ENCODE results near the gene AMZ1.
"Not testable (repeated sequence)": the region's sequence is repeated elsewhere in the genome, so short reads cannot be mapped to it uniquely, and the experiment has no call there.

Gene AMZ1

GRCh38 chr7:2670171-2670570 lies 17.8 kb upstream of the AMZ1 start:
- DNase-seq: no peak

- peak; percentile 61 for DNase-seq
Measured at GRCh38 chr7:2670720-2671391, 17.1 kb upstream of the AMZ1 start.

- DNase-seq: not testable (repeated sequence)
Measured at GRCh38 chr7:2673214-2673613, 14.8 kb upstream of the AMZ1 start.

DNA sequence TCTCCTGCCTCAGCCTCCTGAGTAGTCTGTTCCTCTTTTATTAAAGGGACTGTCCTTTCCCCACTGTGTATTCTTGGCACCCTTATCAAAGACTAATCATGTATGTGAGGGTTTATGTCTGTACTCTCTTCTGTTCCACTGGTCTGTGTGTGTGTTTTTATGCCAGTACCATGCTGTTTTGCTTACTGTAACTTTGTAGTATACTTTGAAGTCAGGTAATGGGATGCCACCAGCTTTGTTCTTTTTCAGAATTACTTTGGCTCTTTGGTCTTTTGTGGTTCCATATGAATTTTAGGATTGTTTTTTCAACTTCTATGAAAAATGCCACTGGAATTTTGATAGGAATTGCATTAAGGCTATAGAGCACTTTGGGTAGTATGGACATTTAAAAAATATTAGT lies 14.1 kb upstream of the AMZ1 start:
- no peak for DNase-seq

DNA sequence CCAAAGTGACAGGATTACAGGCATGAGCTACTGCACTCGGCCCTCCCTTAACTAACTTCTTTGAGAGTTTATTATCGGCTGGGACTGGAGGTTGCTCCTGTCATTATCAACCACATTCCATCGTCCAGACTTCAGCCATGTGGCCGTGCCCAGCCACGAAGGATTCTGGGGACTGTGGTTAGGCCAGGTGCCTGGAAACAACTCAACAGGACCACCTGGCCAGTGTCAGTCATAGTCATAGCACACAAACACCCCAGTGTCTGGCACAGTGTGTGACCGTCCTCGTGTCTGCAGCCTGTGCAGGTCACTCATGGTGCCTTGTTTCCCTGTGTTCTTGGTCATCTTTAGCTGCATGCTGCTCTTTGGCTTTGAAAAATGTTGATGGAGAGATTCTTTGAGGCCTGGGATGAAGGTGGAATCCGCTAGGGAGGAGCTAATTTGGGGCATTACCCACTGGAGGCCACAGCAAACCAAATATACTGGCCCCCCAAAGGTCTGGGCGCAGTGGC lies 12.7 kb upstream of the AMZ1 start:
- no peak for DNase-seq

- DNase-seq: not testable (repeated sequence)
Measured at GRCh38 chr7:2676576-2676975, 11.4 kb upstream of the AMZ1 start.

GRCh38 chr7:2678454-2678853 lies 9.5 kb upstream of the AMZ1 start:
- DNase-seq: not testable (repeated sequence)

DNA sequence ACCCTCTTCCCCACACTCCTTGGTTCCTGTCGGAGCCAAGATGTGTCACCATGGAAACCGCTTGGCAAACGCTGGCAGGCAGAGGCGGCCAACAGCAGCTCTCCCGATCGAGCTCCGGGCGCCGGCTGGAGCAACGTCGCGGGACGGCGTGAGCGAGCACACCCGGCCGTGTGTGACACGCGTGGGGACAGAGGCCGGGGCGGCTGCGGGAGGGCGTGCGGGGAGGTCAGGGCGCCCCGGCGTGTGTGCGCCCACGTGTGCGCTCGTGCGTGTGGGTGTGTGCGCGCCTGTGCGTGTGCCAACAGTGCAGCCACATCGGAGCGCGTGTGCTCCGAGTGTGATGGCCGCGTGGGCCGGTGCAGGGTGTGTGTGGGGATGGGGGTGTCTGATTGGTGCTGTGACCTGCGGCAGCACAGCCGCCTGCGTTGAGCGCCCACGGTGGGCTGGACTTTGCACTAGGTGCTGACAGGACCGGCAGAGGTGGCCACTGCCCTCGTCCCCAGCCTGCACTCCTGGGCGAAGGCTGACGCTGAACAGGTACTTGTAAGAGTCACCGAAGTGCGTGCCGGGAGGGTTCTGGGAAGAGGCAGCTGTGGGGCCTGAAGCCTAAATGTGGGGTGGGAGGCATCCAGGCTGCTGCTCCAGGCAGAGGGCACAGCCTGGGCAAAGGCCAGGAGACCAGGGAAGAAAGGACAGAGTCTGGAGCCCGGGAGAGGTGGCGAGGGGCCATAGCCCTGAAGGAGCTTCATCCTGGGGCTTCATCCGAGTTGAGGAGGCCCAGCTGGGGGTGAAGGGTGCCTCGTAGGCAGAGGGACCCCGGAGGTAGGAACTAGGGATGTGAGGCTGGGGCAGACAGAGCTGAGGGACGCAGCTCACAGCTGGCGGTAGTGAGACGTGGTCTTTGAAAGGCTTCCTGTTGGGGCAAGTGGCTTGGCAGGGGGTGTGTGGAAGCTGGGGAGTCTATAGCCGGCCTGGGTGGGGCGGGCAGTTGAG lies 8.6 kb upstream of the AMZ1 start:
- DNase-seq: not testable (repeated sequence)

DNA sequence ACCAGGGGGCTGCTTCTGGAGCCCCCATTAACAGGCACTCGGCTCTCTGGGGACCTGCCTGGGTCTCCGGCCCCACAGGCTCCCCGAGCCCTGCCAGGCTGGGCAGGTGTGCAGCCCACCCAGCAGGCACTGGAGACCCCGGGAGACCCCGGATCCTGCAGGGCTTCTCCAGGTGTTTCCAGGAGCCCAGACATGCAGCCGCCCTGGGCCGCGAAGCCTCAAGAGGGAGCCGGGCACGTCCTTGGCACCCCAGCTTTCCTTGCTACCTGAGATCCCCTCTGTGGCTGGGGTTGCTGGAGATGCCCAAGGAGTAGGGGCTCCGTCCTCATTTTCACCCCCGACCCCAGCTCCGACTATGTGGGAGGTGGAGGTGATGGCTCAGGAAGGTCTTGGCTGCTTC lies 7.7 kb upstream of the AMZ1 start:
- DNase-seq: no peak

GRCh38 chr7:2680792-2681490 lies 7.1 kb upstream of the AMZ1 start:
- DNase-seq: peak; percentile 30

DNA sequence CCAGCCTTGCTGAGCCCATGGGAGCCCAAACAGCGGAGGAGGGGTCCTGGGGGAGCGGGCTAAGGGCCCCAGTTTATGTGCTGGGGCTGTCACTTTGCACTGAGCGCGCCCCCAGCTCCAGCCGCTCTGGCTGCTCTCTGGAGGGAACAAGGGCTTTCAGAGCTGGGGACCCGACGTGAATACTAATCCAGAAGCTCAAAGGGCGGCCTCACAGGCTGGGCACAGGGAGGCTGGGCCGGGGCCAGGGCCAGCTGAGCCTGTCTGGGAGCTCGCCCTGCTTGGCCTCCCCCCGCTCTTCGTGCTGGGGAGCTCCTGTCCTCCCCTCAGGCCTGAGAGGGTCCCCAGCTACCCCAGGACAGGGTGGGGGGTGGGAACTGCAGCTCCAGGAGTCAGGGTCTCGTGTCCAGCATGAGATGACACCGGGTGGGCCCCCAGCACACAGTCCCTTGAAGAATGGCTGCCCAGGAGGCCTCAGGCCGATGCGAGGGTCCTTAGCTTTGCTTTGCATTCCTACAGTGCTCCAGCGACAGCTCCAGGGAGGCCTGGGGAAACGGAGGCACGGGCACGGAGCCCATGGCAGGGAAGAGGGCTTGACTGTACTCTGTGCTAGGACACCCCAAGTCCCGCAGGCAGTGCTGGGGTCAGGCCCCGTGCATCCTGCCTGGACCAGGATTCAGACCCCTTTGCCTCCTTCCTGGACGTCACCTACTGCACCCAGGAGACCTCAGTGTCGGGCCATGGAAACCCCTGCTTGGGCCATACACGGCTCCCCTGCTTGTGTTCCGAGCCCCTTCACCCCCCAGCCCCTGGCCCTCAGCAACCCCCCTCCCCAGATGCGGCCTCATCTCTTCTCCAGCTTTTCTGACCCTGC lies 5.8 kb upstream of the AMZ1 start:
- DNase-seq: no peak

DNA sequence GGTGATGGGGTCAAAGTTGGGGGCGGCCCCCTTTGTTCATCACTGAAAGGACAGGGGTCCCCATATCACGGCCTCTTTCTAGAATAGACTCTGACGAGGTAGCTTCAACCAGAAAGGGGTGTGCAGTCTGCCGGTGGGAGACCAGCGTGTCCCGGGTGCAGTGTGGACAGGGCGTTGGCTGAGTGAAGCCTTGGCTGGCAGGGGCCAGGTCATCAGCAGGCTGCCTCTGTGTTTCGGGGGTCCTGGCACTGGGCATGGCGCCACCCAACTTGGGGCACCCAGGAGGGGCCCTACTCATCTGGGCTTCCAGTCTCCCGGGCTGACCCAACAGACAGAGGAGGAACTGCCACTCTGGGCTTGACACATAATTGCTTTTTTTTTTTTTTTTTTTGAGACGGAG lies 3.5 kb upstream of the AMZ1 start:
- no peak for DNase-seq

- DNase-seq: no peak
Measured at GRCh38 chr7:2686101-2686500, 1.9 kb upstream of the AMZ1 start.

DNA sequence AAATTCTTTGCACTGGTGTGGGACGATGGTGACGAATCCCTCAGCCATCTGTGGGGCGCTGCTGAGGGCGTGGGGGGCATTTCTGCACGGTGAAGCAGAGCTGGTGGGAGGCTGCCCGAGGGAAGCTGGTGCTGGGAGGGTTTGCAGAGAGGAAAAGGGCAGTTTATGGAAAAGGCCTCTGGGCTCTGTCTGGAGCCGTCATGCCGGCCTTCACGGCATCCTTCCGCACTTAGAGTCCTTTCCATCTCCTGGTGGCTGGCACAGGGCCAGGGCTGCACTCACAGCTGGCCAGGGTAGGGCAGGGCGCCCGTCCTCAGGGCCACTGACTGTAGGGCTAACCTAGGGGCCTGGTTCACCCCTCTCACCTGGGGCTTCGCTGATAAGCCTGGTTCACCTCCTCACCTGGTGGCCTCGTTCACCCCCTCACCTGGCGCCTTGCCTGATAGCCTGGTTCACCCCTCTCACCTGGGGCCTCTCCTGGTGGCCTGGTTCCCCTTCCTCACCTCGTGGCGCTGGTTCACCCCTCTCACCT lies 598 bp upstream of the AMZ1 start:
- DNase-seq: no peak

DNA sequence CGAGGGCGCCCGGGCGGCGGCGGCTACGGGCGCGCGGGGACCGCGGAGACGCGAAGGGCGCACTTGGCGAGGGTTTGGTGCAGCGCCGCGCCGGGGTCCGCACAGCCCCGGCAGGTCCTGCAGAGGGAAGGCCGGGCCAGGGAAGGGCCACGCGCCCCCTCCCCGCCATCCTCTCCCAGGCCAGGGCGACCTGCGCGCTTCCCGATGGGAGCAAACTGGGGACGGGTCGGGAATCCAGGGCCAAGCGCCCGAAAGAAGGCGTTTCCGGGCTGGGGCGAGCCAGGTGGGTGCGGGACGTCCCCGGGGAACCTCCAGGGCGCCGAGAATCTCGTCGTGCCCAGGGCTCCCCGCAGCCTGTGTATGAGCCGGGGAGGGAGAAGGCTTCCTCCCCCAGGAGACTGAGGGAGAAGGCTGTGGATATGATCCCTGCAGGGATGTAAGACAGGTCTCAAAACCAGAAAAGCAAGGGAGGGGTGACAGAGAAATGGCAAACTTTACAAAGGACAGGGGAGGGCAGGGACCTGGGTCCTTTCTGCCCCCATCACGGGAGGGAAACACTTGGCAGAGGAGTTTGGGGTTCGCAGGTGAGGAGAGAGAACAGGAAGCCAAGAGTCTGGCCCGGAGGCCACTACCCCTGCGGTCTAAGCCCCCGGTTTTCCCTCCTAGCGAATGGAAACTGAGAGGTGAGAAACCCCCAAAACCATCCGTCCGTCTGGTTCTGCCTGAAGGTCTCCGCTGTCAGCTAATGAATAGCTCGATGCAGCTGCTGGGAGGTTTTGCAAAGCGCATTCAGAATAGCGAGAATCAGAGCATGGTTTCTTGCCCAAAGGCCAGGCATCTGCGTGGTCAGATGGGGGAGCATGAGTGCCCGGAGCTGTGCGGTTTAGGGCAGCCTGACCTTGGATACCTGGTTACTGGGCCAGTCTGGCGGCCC lies 674 bp downstream of the AMZ1 start:
- DNase-seq: no peak

- no peak for DNase-seq
Measured at GRCh38 chr7:2689343-2689847, 1.4 kb downstream of the AMZ1 start.

GRCh38 chr7:2689951-2690705 lies 2.1 kb downstream of the AMZ1 start:
- no peak for DNase-seq

DNA sequence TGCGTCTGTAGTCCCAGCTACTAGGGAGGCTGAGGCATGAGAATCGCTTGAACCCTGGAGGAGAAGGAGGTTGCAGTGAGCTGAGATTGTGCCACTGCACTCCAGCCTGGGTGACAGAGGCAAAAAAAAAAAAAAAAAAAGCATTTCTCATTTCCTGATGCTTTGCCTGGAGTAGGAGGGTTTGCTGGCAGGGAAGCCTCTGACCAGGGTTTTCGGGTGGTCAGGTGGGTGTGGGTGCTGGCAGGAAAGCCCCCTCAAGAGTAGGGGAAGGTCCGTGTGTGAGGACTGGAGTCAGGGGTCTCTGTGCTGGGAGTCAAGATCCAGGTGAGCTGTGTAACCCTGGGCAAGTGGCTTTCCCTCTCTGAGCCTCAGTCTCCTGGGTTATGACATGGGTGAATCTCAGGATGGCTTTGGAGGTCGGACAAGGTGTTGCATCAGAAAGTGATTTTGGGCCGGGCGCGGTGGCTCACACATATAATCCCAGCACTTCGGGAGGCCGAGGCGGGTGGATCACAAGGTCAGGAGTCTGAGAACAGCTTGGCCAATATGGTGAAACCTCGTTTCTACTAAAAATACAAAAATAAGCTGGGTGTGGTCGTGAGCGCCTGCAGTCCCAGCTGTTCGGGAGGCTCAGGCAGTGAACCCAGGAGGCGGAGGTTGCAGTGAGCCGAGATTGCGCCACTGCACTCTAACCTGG lies 3.2 kb downstream of the AMZ1 start:
- no peak for DNase-seq

DNA sequence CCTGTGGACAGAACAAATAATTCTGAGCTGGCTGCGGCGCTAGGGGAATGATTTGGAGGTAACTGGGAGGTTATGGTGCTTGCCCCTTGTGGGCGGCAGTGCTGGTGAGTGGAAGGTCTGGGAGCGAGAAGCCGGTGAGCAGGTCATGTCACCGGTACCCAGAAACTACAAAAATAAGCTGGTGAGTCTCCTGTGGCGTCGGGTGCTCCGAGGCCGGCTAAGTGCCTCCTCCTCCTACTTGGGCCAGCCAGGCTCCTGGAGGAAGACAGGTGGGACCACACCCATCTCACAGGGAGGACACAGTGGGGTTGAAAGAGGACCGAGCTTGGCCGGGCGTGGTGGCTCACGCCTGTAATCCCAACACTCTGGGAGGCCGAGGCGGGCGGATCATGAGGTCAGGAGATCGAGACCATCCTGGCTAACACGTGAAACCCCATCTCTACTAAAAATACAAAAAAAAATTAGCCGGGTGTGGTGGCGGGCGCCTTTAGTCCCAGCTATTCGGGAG lies 4.0 kb downstream of the AMZ1 start:
- not testable (repeated sequence) for DNase-seq
